Middle frontal gyrus (tissue), 1 donor: Measurements from ENCODE around the gene LZTS2.

Experiments used
- DNase-seq: peaks from one replicate; pipeline ENCODE4 v3.0.0-alpha.2; 2015; ENCODE audit warnings: low spot score; ENCODE audit errors: extremely low spot score

Gene LZTS2

GRCh38 chr10:101013365-101013825 lies 13.8 kb downstream of the LZTS2 start:
- DNase-seq: no peak

DNA sequence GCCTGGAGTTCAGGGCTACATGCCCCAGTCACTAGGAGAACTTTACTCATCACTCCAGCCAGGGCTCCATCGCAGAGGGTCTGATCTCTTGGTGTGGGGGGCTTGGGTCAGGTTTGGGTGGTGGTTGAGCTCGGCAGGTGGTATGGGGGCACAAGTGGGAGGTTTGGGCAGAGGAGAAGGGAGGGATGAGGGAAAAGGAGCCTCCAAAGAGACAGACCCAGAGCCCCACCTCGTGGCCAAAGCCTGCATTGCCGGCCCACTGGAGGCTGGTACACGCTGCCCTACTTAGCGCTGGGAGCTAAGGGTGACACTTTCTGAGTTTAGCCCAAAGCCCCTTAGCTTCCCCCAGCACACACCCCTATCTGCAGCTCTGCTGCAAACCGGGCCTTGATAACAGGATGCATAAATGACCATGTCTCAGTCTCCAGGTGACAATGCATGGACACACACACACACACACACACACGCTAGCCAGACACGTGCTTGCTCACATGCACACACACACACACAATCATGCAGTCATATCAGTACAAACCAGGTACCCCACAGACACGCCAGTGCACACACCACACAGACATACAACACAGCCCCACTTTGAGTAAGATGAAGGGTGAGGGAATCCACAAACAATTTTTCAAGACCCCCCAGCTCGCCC lies 14.7 kb downstream of the LZTS2 start:
- DNase-seq: no peak

- no peak for DNase-seq
Observed at GRCh38 chr10:101014966-101015581, 15.5 kb downstream of the LZTS2 start.

DNA sequence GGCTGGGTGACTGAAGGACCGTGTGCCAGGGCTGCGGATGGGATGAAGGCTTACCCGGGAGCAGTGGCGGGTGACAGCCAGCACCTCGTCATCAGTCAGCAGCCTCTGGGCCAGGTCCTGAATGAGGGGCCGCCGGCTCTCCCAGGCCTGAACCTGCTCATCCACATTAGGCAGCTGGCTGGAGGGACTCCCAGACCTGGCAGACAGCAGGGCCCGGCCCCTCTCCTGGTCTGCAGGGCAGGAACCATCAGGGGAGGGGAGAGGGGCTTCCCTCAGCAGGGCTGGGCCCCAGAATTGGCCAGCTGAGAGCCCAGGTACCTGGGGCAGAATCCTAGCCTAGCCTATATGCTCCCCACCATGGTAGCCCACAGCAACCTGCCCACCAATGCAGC lies 16.0 kb downstream of the LZTS2 start:
- DNase-seq: no peak

DNA sequence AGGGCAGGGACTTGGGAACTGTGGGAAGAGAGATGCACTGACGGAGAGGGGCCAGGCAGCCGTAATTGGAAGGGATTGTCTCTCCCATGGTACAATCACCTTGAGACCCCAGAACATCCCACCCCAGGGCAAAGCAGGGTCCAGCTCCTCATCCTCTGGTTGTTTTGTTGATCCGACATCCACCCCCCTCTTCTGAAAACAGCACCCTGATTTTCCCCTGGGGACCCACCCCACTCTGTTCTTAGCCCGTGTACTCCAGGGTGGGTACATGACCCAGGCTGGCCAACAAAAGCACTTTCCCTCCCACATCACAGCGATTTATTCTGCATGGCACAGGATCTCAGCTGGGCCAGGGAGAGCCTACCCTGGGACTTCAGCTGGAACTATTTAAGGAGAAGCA lies 17.2 kb downstream of the LZTS2 start:
- no peak for DNase-seq

DNA sequence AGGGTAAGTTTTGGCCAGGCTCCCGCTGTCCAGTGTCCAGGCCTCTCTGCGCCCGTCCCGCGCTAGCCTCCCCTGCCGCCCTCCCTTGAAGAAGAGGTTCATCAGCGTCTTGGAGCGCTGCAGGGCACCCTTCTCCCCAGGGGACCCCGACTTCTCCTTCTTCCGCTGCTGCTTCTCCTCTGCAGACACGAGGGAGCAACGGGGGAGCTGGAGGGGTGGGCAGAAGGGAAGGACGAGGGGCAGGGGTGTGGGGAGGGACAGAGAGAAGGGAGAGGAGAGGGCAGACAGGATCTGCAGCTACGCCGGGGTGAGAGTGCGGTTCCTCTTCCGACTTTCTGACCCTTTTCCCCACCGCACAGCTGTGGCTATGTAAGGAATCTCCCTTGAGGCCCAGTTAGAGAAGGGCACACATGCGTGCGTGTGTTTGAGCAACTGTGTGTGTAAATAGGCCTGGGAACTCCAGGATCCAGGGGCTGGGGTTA lies 18.6 kb downstream of the LZTS2 start:
- DNase-seq: no peak

DNA sequence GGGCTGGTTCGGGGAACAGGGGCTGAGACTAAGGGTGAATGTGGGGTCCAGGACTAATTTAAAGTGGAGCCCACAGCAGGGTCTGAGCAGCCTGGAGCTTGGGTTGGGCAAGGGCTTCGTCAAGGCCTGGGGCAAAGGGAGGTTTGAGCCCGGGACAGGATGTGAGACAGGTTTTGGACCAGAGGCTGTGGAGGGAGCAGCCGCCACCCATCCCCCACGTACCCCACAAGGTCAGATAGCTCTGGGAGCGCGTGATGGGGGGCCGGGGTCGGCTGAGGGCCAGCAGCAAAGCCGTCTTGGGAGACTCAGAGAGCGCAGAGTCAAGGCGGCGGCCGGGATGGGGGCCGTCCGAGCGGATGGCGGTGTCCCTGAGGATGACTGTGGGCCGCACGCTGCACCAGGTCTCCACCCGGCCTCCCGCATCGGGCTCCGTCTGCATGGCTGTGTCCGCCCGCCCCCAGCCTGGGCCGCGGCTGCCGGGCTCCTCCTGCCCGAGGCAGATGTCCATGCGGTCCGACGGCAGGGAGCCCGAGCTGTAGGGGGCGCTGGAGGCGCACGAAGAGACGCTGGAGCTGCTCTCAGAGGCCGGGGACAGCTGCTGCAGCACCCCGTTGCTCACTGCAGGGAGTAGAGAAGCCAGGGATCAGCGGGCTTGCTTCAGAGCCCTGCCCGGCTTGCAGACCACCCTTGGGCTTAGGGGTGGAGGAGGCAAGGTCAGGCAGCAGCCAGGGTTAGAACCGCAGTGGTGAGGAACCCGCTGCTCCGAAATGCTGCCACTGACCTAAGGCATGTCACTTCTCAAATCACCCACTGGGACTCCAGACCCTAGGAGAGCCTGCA lies 19.2 kb downstream of the LZTS2 start:
- DNase-seq: peak; percentile 58

DNA sequence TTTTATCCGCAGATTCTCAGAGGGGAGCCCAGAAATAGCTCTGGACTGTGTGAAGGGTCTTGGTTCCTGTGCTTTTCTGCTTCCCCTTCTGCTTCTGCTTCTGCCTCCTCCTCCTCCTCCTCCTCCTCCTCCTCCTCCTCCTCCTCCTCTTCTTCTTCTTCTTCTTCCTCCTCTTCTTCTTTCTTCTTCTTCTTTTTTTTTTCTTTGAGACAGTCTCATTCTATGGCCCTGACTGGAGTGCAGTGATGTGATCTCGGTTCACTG lies 19.8 kb downstream of the LZTS2 start:
- DNase-seq: no peak

GRCh38 chr10:101020427-101021075 lies 20.9 kb downstream of the LZTS2 start:
- DNase-seq: no peak

DNA sequence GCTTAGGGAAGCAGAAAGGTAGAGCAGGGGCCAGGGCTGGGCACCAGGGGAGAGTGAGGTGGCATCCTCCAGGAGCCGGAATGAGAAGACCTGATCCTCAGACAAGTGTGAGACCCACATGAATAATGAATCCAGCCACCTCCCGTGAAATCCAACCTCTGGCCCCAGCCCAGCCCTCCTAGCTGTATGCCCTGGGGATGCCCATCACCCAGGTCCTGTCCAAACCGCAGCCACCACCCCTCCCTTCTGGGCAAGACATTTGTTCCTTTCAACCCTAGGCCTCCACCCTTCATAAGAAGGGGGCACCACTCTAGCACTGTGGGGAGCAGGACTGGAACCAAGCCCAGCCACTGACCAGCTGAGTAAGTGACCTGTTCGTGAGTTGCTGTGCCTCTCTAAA lies 21.6 kb downstream of the LZTS2 start:
- no peak for DNase-seq

DNA sequence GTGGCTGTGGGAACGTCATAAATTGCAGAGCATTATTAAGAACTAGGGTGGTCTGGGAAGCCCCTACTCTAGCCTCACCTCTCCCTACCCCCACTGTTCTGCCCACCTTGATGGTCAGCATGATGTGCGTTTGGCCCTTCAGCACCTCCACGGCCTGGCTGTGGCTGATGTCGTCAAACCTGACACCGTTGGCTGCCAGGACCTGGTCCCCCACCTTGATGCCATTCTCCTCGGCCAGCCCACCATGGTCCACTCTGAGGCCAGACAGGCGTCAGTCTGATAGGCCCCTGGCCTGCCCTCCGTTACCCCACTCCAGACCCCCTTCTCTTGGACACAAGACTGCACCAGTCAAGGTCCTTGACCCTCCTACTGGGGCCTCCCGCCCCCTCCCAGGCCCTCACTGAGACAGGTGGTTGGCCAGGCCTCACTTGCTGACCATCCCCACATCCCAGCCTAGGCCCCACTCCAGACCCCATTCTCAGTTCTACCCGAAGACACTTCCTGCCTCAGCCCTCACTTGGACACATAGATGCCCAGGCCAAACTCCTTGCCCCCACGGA lies 22.2 kb downstream of the LZTS2 start:
- no peak for DNase-seq

DNA sequence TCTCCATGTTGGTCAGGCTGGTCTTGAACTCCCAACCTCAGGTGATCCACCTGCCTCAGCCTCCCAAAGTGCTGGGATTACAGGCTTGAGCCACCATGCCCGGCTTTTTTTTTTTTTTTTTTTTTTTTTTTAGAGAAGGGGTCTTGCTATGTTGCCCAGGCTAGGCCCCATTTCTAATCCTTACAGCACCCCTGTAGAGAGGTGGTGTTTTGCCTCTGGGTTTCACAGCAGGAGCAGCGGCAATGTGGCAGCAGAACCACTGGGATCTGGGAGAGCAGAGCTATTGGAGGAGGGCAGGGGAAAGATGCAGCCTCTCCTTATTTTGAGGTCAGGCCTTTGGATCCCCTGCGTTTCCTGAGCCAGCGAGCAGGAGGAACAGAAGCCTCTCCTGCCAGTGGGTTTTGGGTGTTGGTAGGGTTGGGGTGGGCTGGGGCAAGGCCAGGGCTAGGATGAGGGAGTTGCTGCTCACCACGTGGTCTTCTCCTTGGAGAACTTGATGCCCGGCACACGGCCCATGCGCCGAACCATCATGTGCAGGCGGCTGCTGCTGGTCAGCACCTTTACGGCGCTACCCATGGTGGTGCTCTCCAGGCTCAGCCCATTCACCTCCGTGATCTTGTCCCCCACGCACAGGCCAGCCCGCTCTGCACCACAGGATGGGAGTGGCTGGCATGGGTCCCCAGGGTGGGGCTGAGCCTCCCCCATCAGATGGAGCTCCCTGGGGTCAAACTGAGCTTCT lies 23.5 kb downstream of the LZTS2 start:
- DNase-seq: no peak

DNA sequence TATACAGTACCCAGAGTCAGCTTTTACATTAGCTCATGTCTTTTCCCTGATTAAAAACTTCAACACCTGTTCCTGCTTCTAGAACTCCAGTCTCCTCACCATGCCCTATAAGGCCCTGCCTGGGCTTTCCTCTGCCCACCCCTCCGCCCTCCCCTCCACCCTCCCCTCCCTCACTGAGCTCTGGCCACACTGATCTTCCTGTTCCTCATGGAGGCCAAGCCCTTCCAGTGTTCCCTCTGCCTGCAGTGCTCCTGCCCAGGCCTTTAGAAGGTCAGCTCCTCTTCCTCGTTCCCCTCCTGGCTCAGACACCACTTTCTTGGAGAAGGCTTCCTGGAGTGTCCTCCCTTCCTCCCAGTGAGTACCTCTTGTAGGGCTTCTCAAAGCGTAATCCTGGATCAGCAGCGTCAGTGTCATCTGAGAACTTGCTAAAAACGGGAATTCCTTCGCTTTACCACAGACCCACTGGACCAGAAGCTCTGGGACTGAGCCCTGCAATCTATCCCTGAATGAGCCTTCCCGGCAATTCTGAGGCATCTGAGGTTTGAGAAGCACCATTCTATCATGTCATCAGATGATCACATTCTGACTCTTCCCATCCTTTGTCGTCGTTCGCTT lies 27.6 kb downstream of the LZTS2 start:
- no peak for DNase-seq

DNA sequence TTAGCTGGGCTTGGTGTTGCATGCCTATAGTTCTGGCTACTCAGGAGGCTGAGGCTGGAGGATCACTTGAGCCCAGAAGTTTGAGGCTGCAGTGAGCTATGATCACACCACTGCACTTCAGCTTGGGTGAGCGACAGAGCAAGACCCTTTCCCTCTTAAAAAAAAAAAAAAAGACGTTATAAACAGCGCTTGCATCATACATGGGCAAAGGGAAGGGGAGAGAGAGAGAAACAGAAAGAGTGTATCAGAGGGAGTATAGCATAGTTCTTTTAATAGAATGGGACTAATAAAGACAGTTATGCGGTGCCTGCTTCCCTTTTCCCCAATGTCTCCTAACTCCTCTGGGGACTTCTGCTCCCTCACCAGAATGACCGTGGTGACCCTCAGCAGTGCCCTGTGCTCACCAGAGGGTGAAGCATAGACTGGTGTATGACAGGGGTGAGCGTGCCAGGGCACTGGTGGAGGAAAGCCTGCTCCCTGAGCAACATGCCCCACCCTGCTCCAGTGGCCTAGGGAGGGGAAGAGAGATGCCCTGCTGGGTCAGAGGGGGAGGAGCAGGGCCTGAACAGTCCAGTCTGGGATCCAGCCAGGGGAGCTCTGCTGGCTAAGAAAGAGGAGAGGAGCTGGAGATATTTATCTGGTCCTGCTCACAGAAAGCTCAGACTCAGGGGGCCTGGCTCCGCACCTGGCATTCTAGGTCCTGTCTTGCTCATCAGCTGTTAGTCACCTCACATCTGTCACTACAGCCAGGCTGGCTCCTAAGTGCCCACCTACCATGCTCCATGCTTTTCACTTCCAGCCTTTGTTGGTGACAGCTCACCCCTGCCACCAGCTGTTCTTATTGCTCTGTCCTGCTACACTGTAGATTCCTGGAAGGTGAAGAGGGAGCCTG lies 29.1 kb downstream of the LZTS2 start:
- no peak for DNase-seq

GRCh38 chr10:101029520-101030295 lies 30.1 kb downstream of the LZTS2 start:
- no peak for DNase-seq

DNA sequence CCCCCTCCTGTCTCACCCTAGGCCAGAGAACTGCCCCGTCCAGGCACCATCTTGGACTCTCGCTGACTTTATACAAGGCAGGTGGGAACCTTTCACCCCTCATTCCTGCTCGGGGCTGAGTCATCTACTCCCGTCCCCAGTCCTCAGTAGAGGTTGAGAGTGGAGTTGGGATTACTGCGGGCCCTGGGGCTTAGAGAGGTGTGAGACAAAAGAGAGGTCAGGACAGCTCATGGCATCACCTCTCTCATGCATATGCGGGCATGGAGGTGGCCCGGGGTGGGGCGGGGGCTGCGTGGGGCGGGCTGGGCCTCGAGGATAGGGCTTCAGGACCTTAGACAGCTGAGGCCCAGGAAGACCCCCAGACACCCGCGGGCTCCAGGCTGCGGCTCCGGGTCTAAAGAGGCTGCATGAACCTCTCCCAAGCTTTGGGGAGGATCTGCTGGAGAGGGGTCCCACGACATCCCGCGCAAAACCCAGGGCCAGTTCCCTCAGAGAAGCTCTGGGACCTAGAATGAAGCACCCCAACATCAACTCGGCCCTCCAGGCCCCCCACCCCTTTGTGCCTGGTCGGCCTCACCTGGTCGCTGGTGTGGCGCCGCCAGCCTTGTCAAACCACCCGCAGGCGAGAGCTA lies 31.0 kb downstream of the LZTS2 start:
- no peak for DNase-seq

GRCh38 chr10:101031128-101031795 lies 31.7 kb downstream of the LZTS2 start, which contains the start of the genes PDZD7 and SFXN3:
Gene PDZD7, minus strand, starts transcription at chr10:101031129. Its CDS starts 910 bp downstream, at chr10:101030219.
Gene SFXN3, plus strand, starts transcription at chr10:101031234. Its CDS starts 3,461 bp downstream, at chr10:101034695.
- peak; percentile 89 for DNase-seq
